Gastrocnemius medialis (tissue), 4 donors: Measurements from ENCODE around the gene MAP2K6.

Source experiments
- CTCF ChIP-seq, 5 experiments: fragments of 450-650 bp in 3 of 5; fragments of 200-600 bp in 2 of 5; sonication (generic) in 2 of 5; IDR thresholded peaks in 4 of 5; conservative IDR thresholded peaks in 1 of 5; 1 replicate in 4 of 5; 2 replicates in 1 of 5; pipeline ENCODE4 v1.5.1; 2016 to 2019; ENCODE audit warnings: antibody characterized with exemption in 5 of 5, mild to moderate bottlenecking in 3 of 5, moderate library complexity in 3 of 5
- POLR2A ChIP-seq, 2 donors: fragments of 450-650 bp; IDR thresholded peaks; one replicate each; pipeline ENCODE4 v1.6.1; 2017; ENCODE audit warnings: antibody characterized with exemption in 2 of 2, mild to moderate bottlenecking in 2 of 2, moderate library complexity in 2 of 2

GRCh38 chr17:69443138-69443537 lies 28.6 kb downstream of the MAP2K6 start:
- TF ChIP-seq CTCF (IDR thresholded peaks at IDR 0.05 in 4 of 5, conservative IDR thresholded peaks at IDR 0.05 in 1 of 5) (no peak), POLR2A (IDR thresholded peaks at IDR 0.05) (no peak)
